SK-N-SH (cell line): ENCODE results near the gene LENG8. TPM values are rescaled to one million over a fixed set of nuclear protein-coding genes. Genes with fewer than 3 reads are reported as not detected.

Source experiments
- CTCF ChIA-PET: fragments of 300-600, 350-600 bp; formaldehyde crosslinking; extraction: SDS; loops from one replicate; lab custom pipeline; 2021; lab: Yijun Ruan, JAX
- POLR2A ChIA-PET: fragments of 350-600 bp; sonication (Branson Sonifier 250); formaldehyde crosslinking; extraction: SDS; loops from one replicate; lab custom pipeline; 2020; ENCODE audit warnings: antibody characterized with exemption, inconsistent platforms; lab: Yijun Ruan, JAX
- DNase-seq: peaks from one replicate; pipeline ENCODE4 v3.0.0; 2012
- H2AFZ ChIP-seq: fragments of 200-600 bp; sonication (generic); 2 replicates; pipeline ENCODE4 v1.8.1; 2016; ENCODE audit warnings: antibody characterized with exemption, mild to moderate bottlenecking, low read depth
- H3F3A ChIP-seq: fragments of 200-600 bp; sonication (generic); replicated peaks from 2 replicates; pipeline ENCODE3; 2016; ENCODE audit warnings: antibody characterized with exemption, mild to moderate bottlenecking; ENCODE audit not compliant: insufficient read depth
- H3K27ac ChIP-seq, 2 experiments: fragments of 200-500 bp in 1 of 2; fragments of 200-600 bp in 1 of 2; sonication (Bioruptor generic) in 1 of 2; sonication (generic), shearing (Covaris generic) in 1 of 2; 2 replicates each; pipeline versions ENCODE4 v1.5.1 to v1.6.1; 2014 to 2016; ENCODE audit warnings: low read depth in 2 of 2, inconsistent platforms in 1 of 2, low read length in 1 of 2, mild to moderate bottlenecking in 1 of 2, mixed read lengths in 1 of 2
- H3K27me3 ChIP-seq: fragments of 200-600 bp; sonication (generic), shearing (Covaris generic); 2 replicates; pipeline ENCODE4 v1.6.1; 2016; ENCODE audit warnings: mixed run types; ENCODE audit not compliant: insufficient read depth
- H3K36me3 ChIP-seq, 2 experiments: fragments of 200-500 bp in 1 of 2; fragments of 200-600 bp in 1 of 2; sonication (Bioruptor generic) in 1 of 2; sonication (generic) in 1 of 2; replicated peaks in 1 of 2; 2 replicates each; pipeline versions ENCODE3 to v1.5.1; 2014 to 2016; ENCODE audit warnings: low read length in 1 of 2, mild to moderate bottlenecking in 1 of 2; ENCODE audit not compliant: insufficient read depth in 2 of 2, control insufficient read depth in 1 of 2
- H3K4me1 ChIP-seq, 2 experiments: fragments of 200-500 bp in 1 of 2; fragments of 200-600 bp in 1 of 2; sonication (Bioruptor generic) in 1 of 2; sonication (generic), shearing (Covaris generic) in 1 of 2; 2 replicates each; pipeline versions ENCODE4 v1.5.1 to v1.6.1; 2014 to 2016; ENCODE audit warnings: low read depth in 1 of 2, low read length in 1 of 2, mixed run types in 1 of 2; ENCODE audit not compliant: insufficient read depth in 2 of 2, control insufficient read depth in 1 of 2
- H3K4me2 ChIP-seq: fragments of 200-600 bp; sonication (generic), shearing (Covaris generic); 2 replicates; pipeline ENCODE4 v1.6.1; 2017; ENCODE audit warnings: mixed run types
- H3K4me3 ChIP-seq, 2 experiments: fragments of 200-500 bp in 1 of 2; fragments of 200-600 bp in 1 of 2; sonication (Bioruptor generic) in 1 of 2; sonication (generic), shearing (Covaris generic) in 1 of 2; 2 replicates each; pipeline versions ENCODE4 v1.5.1 to v1.8.1; 2014 to 2016; ENCODE audit warnings: low read depth in 2 of 2, inconsistent platforms in 1 of 2, low read length in 1 of 2, mild to moderate bottlenecking in 1 of 2, mixed read lengths in 1 of 2, moderate library complexity in 1 of 2
- H3K79me2 ChIP-seq: fragments of 200-600 bp; sonication (generic); 2 replicates; pipeline ENCODE4 v1.8.1; 2017; ENCODE audit warnings: mild to moderate bottlenecking; ENCODE audit not compliant: insufficient read depth
- H3K9ac ChIP-seq: fragments of 200-600 bp; sonication (generic); 2 replicates; pipeline ENCODE4 v1.6.1; 2017; ENCODE audit warnings: mixed run types
- H3K9me2 ChIP-seq: fragments of 200-600 bp; sonication (generic); 2 replicates; pipeline ENCODE4 v1.6.1; 2017; ENCODE audit warnings: mixed run types
- H3K9me3 ChIP-seq: fragments of 200-600 bp; sonication (generic); 2 replicates; pipeline ENCODE4 v1.6.1; 2017; ENCODE audit warnings: mixed run types, mild to moderate bottlenecking, moderate library complexity
- H4K20me1 ChIP-seq: fragments of 200-600 bp; sonication (generic); 2 replicates; pipeline ENCODE4 v1.6.1; 2017; ENCODE audit warnings: mild to moderate bottlenecking, mixed run types; ENCODE audit not compliant: insufficient read depth
- CHD2 ChIP-seq: fragments of 150-350 bp; IDR thresholded peaks from 2 replicates; pipeline ENCODE4 v1.6.1; 2018; ENCODE audit warnings: low read length; ENCODE audit not compliant: partially characterized antibody
- EZH2phosphoT487 ChIP-seq: fragments of 200-600 bp; sonication (generic); IDR thresholded peaks from 2 replicates; pipeline ENCODE4 v1.6.1; 2017; ENCODE audit warnings: low read depth, mixed run types, mild to moderate bottlenecking, antibody characterized with exemption, moderate library complexity, borderline replicate concordance
- FOSL2 ChIP-seq: IDR thresholded peaks from 2 replicates; pipeline ENCODE4 v1.4.0; 2012; ENCODE audit warnings: low read depth, mild to moderate bottlenecking, moderate library complexity, borderline replicate concordance
- GATA2 ChIP-seq: sonication (generic); formaldehyde crosslinking; IDR thresholded peaks from 2 replicates; pipeline ENCODE4 v1.5.0; 2020; ENCODE audit warnings: mild to moderate bottlenecking, missing genetic modification reagents
- JUND ChIP-seq: IDR thresholded peaks from 2 replicates; pipeline ENCODE4 v1.4.0; 2012
- MEF2A ChIP-seq: IDR thresholded peaks from 2 replicates; pipeline ENCODE4 v1.4.0; 2012; ENCODE audit warnings: low read depth, borderline replicate concordance
- MXI1 ChIP-seq: IDR thresholded peaks from 2 replicates; pipeline ENCODE4 v1.6.1; 2012; ENCODE audit warnings: mild to moderate bottlenecking, low read depth, low read length, improper control_type of control experiment
- NRF1 ChIP-seq: IDR thresholded peaks from 2 replicates; pipeline ENCODE4 v1.6.1; 2012; ENCODE audit warnings: low read depth, mild to moderate bottlenecking, low read length
- PBX3 ChIP-seq: IDR thresholded peaks from 2 replicates; pipeline ENCODE4; 2012
- RAD21 ChIP-seq: IDR thresholded peaks from 2 replicates; pipeline ENCODE4 v1.6.1; 2012; ENCODE audit warnings: mild to moderate bottlenecking, low read length
- RFX5 ChIP-seq: IDR thresholded peaks from 2 replicates; pipeline ENCODE4 v1.6.1; 2012; ENCODE audit warnings: mild to moderate bottlenecking, improper control_type of control experiment, low read length
- SMC3 ChIP-seq: IDR thresholded peaks from 2 replicates; pipeline ENCODE4 v1.6.1; 2012; ENCODE audit warnings: low read depth, low read length, improper control_type of control experiment
- TAF1 ChIP-seq: IDR thresholded peaks from 2 replicates; pipeline ENCODE4 v1.6.1; 2012; ENCODE audit warnings: low read depth, mild to moderate bottlenecking, low read length, moderate library complexity, borderline replicate concordance
- TEAD4 ChIP-seq: IDR thresholded peaks from 2 replicates; pipeline ENCODE4 v1.4.0; 2012; ENCODE audit warnings: mild to moderate bottlenecking, borderline replicate concordance; ENCODE audit not compliant: insufficient read depth
- WGBS: methylation state at CpG from one replicate; pipeline ENCODE4 v1.1.6; 2017; ENCODE audit warnings: low lambda C conversion rate; 5-methylcytosine and 5-hydroxymethylcytosine counted together
- polyA plus RNA-seq, 3 experiments: library from polyadenylated mRNA; depleted of rRNA; stranded (reverse); fragments of >200 nt; gene quantifications; 2 replicates each; pipeline ENCODE4 v1.2.3, GENCODE V29; 2012
- TF ChIP-seq, protein P1 (sequence below): IDR thresholded peaks from 2 replicates; pipeline ENCODE4 v1.6.1; 2012; ENCODE audit warnings: mild to moderate bottlenecking, low read depth, low read length, moderate library complexity
- TF ChIP-seq, protein P2 (sequence below): IDR thresholded peaks from 2 replicates; pipeline ENCODE4 v1.4.0; 2012; ENCODE audit warnings: low read depth

Gene LENG8
- polyA plus RNA-seq, 1 of the 3 experiments (the other 2 are of a cell fraction) = 84.0 TPM

GRCh38 chr19:54418030-54418929 is 30.7 kb upstream of the LENG8 start:
- Histone ChIP-seq H3F3A (peaks cover 5% of the 10 kb centered on the region), H3K27me3 (peaks cover 71% of the 10 kb centered on the region), H3K9me3 (no peaks in the 10 kb centered on the region), H3K4me1 (no peaks in the 10 kb centered on the region), H3K27ac (no peak overlapping the region), H3K9me2 (no peaks in the 10 kb centered on the region), H3K36me3 (no peaks in the 10 kb centered on the region), H3K79me2 (no peaks in the 10 kb centered on the region), H3K4me2 (peak overlapping the region; percentile 53; the same call in 1 of the 2 replicates), H3K4me3 (no peak overlapping the region), H4K20me1 (no peaks in the 10 kb centered on the region), H2AFZ (peak overlapping the region; percentile 64; the same call in 1 of the 2 replicates), H3K9ac (no peak overlapping the region)
- no peak for TF ChIP-seq NRF1
- TF ChIP-seq PBX3 = no peak
- no peak for TF ChIP-seq JUND
- TF ChIP-seq MEF2A = no peak
- 16% methylated on average over 21 of the region's 25 CpGs for WGBS
- ChIA-PET POLR2A (no interaction called here), CTCF (interaction anchor here (4.0 kb wide), 1 partner anchor 27 kb away, joined by 19 read pairs; no protein-coding TSS in a partner anchor)
- DNase-seq = no peak

GRCh38 chr19:54418930-54419800 is 29.8 kb upstream of the LENG8 start:
- Histone ChIP-seq H3K9ac (no peak overlapping the region), H4K20me1 (no peaks in the 10 kb centered on the region), H3K36me3 (no peaks in the 10 kb centered on the region), H3K4me3 (no peak overlapping the region), H3K9me2 (no peaks in the 10 kb centered on the region), H2AFZ (no peak overlapping the region), H3K27ac (no peak overlapping the region), H3K79me2 (no peaks in the 10 kb centered on the region), H3K4me2 (no peak overlapping the region; the same call in 1 of the 2 replicates), H3K4me1 (no peaks in the 10 kb centered on the region), H3K9me3 (no peaks in the 10 kb centered on the region), H3K27me3 (peaks cover 79% of the 10 kb centered on the region), H3F3A (peaks cover 5% of the 10 kb centered on the region)
- TF ChIP-seq, protein P1, sequence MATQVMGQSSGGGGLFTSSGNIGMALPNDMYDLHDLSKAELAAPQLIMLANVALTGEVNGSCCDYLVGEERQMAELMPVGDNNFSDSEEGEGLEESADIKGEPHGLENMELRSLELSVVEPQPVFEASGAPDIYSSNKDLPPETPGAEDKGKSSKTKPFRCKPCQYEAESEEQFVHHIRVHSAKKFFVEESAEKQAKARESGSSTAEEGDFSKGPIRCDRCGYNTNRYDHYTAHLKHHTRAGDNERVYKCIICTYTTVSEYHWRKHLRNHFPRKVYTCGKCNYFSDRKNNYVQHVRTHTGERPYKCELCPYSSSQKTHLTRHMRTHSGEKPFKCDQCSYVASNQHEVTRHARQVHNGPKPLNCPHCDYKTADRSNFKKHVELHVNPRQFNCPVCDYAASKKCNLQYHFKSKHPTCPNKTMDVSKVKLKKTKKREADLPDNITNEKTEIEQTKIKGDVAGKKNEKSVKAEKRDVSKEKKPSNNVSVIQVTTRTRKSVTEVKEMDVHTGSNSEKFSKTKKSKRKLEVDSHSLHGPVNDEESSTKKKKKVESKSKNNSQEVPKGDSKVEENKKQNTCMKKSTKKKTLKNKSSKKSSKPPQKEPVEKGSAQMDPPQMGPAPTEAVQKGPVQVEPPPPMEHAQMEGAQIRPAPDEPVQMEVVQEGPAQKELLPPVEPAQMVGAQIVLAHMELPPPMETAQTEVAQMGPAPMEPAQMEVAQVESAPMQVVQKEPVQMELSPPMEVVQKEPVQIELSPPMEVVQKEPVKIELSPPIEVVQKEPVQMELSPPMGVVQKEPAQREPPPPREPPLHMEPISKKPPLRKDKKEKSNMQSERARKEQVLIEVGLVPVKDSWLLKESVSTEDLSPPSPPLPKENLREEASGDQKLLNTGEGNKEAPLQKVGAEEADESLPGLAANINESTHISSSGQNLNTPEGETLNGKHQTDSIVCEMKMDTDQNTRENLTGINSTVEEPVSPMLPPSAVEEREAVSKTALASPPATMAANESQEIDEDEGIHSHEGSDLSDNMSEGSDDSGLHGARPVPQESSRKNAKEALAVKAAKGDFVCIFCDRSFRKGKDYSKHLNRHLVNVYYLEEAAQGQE = no peak
- TF ChIP-seq GATA2 (CRISPR knock-in tag) = no peak
- TF ChIP-seq, protein P2, sequence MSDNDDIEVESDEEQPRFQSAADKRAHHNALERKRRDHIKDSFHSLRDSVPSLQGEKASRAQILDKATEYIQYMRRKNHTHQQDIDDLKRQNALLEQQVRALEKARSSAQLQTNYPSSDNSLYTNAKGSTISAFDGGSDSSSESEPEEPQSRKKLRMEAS = no peak
- no peak for TF ChIP-seq FOSL2
- no peak for TF ChIP-seq RAD21
- TF ChIP-seq TAF1 = no peak
- TF ChIP-seq CHD2 = no peak
- TF ChIP-seq EZH2phosphoT487 = no peak
- TF ChIP-seq TEAD4 = no peak
- TF ChIP-seq MXI1 = no peak
- no peak for TF ChIP-seq RFX5
- TF ChIP-seq SMC3 = no peak
- no peak for DNase-seq
- ChIA-PET CTCF (interaction anchor here (1.1 to 4.0 kb wide), 2 partner anchors 13 to 28 kb away, joined by 3 to 19 read pairs; no protein-coding TSS in a partner anchor), POLR2A (interaction anchor here (1.1 kb wide), 1 partner anchor 29 kb away, joined by 3 read pairs; the partner anchor contains the start of gene LENG8)
- 46% methylated on average over 7 of the region's 26 CpGs for WGBS
